ENCODE data around the gene TBX21.

TBX21 gene

DNA sequence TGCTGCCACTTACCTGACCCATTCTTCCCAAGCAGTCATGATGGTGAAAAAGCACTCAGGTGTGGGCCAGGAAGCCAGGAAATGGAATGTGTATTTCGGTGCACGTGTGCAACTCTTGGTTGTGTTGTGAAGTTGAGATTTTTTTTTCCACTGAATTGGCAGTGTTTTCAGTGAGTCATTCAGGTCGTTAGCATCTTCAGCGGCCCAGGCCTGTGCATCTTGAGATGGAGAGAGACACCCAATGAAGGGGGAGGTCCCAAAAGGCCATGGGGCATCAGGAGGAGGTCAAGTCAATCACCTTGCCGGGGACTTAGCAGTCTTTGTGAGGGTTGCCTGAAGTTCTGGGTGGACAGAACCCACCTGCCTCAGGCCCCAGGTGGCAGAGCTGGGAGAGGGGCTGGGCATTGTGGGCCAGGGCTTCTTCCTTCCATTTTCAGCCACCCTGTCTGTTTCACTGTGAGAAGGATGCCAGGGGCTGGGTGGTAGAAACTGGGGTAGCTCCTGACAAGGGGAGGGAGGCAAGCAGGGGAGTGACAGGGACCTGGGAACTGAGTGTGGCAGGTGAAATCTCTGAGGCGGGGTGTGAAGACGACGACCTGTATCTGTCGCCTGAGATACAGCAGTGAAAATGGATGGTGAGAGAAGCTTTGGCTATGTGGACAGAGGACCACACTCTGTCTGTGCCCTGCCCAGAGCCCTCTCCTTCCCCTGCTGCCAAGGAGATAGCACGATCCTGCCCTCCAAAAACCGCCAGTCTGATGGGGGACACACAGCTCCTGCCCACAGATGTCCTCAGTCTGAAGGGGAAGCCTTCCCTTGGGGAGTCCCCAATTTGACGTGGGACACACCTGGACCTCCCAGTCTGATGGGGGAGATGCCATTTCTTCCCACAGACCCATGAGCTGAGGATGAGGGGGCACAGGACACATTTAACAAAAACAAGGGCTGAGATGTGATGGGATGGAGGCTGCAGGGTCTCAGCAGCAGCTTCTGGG is 27.2 kb upstream of the TBX21 start:
- no peaks in the 10 kb centered on the region for H3K36me3 ChIP-seq (ENCODE audit: low read length)
- no peaks in the 10 kb centered on the region for H4K20me1 ChIP-seq (ENCODE audit: low read depth, low read length)
- H3K27ac ChIP-seq (ENCODE audit: low read depth, low read length), result no peak overlapping the region
- no peak overlapping the region for H3K9ac ChIP-seq (ENCODE audit: low read length)
- H3K4me2 ChIP-seq (ENCODE audit: low read depth, low read length, poor library complexity, severe bottlenecking), result no peak overlapping the region
- no peaks in the 10 kb centered on the region for H3K9me2 ChIP-seq (replicated peaks; ENCODE audit: insufficient read depth, low read length)
- no peaks in the 10 kb centered on the region for H3K27me3 ChIP-seq (ENCODE audit: low read length)
- H3K9me3 ChIP-seq (ENCODE audit: insufficient read depth, low read length), result no peaks in the 10 kb centered on the region
- no peaks in the 10 kb centered on the region for H3F3A ChIP-seq (ENCODE audit: insufficient read depth)
- H3K79me2 ChIP-seq (ENCODE audit: insufficient read depth, low read length), result no peaks in the 10 kb centered on the region
- H2AFZ ChIP-seq (ENCODE audit: low read depth, low read length, severe bottlenecking), result no peak overlapping the region
- TF ChIP-seq EZH2phosphoT487 (conservative IDR thresholded peaks at IDR 0.05; ENCODE audit: low read length) (no peak), CTCF (IDR thresholded peaks at IDR 0.05; ENCODE audit: insufficient read depth, low read length, poor library complexity, severe bottlenecking) (no peak)
- H3K4me3 ChIP-seq (ENCODE audit: insufficient read depth, low read length, poor library complexity, severe bottlenecking), result no peak overlapping the region

DNA sequence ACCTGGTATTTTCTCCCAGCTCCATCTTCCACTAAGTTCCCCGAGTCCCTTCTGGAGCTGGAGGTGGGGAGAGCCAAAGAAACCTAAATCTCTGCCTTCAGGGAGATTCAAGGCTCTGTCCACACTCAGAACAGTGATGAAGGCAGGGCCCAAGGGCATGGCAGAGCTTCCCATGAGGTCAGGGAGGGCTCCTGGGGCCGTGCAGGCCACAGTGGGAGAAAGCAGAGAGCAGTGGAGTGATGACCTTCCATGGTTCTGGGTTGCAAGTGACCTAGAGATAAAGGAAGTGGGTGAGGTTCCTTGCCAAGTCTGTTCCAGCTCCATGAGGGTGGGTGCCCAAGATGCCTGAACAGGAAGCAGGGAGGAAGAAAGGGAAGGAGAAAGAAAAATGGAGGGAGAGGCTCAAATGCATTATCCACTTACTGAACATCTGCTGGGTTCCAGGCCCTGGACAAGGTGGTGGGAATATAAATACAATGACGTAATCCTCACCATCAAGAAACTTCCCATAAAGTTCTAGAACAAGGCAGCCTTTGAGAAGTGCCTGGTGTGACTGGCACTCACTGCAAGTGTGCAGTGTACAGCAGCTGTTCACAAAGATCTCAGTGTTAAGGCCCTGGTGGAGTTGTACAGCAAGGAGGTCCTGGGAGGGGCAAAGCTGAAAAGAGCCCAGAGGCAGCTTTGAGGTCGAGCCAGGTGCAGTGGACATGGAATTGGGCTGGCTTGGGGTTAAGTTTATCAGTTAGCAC is 25.8 kb upstream of the TBX21 start:
- Histone ChIP-seq H3K4me2 (ENCODE audit: low read depth, low read length, poor library complexity, severe bottlenecking) (no peak overlapping the region), H3K4me3 (ENCODE audit: insufficient read depth, low read length, poor library complexity, severe bottlenecking) (no peak overlapping the region), H3K27ac (ENCODE audit: low read depth, low read length) (no peak overlapping the region), H3K79me2 (ENCODE audit: insufficient read depth, low read length) (no peaks in the 10 kb centered on the region), H3K9ac (ENCODE audit: low read length) (no peak overlapping the region), H2AFZ (ENCODE audit: low read depth, low read length, severe bottlenecking) (no peak overlapping the region), H3F3A (ENCODE audit: insufficient read depth) (no peaks in the 10 kb centered on the region), H3K36me3 (ENCODE audit: low read length) (no peaks in the 10 kb centered on the region), H3K9me3 (ENCODE audit: insufficient read depth, low read length) (no peaks in the 10 kb centered on the region), H3K9me2 (replicated peaks; ENCODE audit: insufficient read depth, low read length) (no peaks in the 10 kb centered on the region), H4K20me1 (ENCODE audit: low read depth, low read length) (no peaks in the 10 kb centered on the region), H3K27me3 (ENCODE audit: low read length) (no peaks in the 10 kb centered on the region)
- TF ChIP-seq CTCF (IDR thresholded peaks at IDR 0.05; ENCODE audit: insufficient read depth, low read length, poor library complexity, severe bottlenecking) (no peak), EZH2phosphoT487 (conservative IDR thresholded peaks at IDR 0.05; ENCODE audit: low read length) (no peak)

GRCh38 chr17:47707884-47708283 is 25.2 kb upstream of the TBX21 start:
- no peaks in the 10 kb centered on the region for H3K9me3 ChIP-seq (ENCODE audit: insufficient read depth, low read length)
- no peaks in the 10 kb centered on the region for H3K79me2 ChIP-seq (ENCODE audit: insufficient read depth, low read length)
- TF ChIP-seq EZH2phosphoT487 (conservative IDR thresholded peaks at IDR 0.05; ENCODE audit: low read length) (no peak), CTCF (IDR thresholded peaks at IDR 0.05; ENCODE audit: insufficient read depth, low read length, poor library complexity, severe bottlenecking) (no peak)
- no peak overlapping the region for H3K9ac ChIP-seq (ENCODE audit: low read length)
- H3F3A ChIP-seq (ENCODE audit: insufficient read depth), result no peaks in the 10 kb centered on the region
- no peak overlapping the region for H3K4me2 ChIP-seq (ENCODE audit: low read depth, low read length, poor library complexity, severe bottlenecking)
- no peak overlapping the region for H2AFZ ChIP-seq (ENCODE audit: low read depth, low read length, severe bottlenecking)
- H3K27ac ChIP-seq (ENCODE audit: low read depth, low read length), result no peak overlapping the region
- H4K20me1 ChIP-seq (ENCODE audit: low read depth, low read length), result no peaks in the 10 kb centered on the region
- H3K27me3 ChIP-seq (ENCODE audit: low read length), result no peaks in the 10 kb centered on the region
- H3K9me2 ChIP-seq (replicated peaks; ENCODE audit: insufficient read depth, low read length), result no peaks in the 10 kb centered on the region
- no peak overlapping the region for H3K4me3 ChIP-seq (ENCODE audit: insufficient read depth, low read length, poor library complexity, severe bottlenecking)
- H3K36me3 ChIP-seq (ENCODE audit: low read length), result no peaks in the 10 kb centered on the region

Data from SU-DHL-6 (cell line).